HG03575 (cell line): ENCODE results near the gene APH1B.

Experiments used
- ATAC-seq: cut with Tn5 transposase; IDR thresholded peaks from one replicate; pipeline ENCODE4 v1.9.1; 2021; ENCODE audit not compliant: unreplicated experiment, insufficient number of reproducible peaks, low FRiP score; ENCODE audit errors: extremely low read depth

The APH1B gene

DNA sequence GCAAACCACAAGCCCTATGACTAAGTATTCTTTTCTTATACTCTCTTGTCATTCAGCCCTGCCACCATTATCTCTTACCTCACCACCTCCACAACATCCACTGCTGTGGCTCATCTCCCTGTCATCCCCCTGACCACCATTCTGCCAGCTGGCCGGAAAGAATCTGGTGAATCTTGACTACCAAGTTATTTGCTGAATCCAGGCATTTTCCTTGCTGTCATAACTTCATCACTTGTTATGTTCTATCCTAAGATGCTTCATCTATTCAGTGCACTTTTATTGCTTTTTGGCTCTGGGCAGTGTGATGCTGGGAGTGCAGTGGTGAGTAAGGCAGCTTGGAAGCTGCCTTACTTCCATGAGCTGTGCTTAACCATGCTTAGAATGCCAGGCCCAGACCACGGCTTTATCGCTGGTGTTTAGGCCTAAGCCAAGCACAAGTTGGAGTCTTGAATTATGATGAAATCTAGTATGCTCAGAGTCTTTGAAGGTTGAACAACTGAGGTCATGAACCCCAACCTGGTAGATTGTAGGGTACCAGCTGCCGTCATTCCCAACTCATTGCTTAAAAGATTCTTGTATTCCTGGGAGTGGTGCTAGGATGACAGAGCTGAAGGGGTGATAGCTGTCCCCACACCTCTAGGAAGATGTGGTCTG, 27.0 kb upstream of the APH1B start:
- ATAC-seq, result no peak

DNA sequence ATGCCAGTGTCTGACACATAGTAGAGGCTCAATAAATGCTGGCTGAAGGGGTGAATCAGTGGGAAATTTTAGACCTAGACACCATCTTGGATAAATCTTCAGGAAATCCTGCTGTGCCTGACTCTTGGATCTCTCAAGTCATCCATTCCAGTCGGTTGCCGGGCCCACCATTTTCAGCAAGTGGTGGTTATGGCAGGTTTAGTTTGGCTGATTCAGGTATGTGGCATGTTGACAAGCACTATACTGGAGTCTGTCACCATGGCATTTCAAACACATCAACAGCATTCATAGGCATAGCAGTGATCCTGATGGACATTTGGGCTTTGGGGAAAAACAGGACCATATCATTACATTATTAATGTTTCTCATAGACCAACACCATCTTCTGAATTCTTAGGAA, 25.7 kb upstream of the APH1B start:
- ATAC-seq, result no peak

DNA sequence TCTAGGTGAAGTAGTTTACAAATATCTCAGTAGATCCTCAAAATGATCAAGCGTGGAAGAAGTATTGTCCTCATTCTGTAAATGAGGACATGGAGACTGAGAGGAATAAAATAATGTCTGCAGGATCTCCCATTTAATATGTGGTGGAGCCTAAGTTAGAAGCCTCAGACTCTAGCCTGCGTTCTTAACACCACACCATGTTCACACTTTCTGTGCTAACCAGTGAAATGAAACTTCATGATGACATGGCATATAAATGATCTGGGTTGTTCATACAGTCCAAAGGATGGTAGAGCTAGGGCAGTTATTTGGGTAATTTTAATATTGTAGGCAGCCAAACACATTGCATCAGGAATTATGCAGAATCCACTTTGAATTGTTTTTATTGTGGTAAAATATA, 25.1 kb upstream of the APH1B start:
- ATAC-seq, result no peak

DNA sequence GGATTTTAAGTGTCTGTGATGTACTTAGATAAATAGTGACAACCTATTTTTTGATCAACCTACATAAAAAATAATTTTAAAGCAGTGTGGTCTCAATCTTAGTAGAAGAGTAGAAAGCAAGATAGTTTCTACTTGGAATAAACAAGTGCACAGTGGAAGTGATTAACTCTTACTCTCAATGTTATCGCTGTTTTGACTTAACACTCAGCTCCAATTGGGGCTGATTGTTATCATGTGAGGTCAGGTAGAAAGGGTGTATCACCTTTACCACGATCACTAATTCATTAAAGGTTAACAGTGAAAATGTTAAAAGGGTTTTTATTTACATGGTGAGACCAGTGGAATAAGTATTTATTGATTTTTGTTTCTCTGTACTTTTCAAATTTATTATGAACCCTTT, 22.4 kb upstream of the APH1B start:
- ATAC-seq, result no peak

GRCh38 chr15:63255489-63255990, 21.9 kb upstream of the APH1B start:
- ATAC-seq, result no peak

DNA sequence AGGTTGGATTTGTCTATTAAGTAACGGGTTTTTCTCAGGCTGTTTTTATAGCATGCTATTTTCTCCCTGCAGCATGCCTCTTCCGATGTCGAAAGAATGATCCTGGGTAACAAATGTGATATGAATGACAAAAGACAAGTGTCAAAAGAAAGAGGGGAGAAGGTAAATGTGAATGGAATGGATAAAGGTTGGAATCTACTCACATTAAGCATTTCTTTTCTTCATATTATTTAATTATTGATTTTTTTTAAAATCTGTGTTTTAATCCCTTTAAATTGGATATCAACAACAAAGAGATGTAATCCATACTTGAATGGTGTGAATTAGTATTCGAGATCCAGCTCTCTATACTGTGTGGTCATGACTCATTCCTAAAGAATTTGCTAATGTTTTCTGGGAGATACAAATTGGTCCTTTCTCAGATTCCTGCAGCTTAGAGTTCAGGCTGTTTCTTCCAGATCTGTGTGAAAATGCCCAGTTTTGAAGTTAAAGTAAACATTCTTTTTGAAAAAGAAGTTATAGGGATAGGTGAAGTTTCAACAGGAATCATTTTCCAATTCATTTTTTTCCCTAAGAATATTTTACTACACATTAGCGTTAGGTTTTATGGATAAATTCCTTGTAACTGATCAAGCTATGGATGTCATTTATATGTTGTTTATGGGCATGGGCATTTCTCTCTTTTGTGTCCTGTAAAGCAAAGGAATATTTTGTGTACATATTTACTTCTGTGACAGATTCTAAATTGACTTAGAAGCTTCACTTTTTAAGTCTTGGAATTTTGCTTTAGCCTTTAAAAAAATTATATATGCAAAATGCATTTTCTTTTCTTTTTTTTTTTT, 20.8 kb upstream of the APH1B start:
- ATAC-seq, result no peak

DNA sequence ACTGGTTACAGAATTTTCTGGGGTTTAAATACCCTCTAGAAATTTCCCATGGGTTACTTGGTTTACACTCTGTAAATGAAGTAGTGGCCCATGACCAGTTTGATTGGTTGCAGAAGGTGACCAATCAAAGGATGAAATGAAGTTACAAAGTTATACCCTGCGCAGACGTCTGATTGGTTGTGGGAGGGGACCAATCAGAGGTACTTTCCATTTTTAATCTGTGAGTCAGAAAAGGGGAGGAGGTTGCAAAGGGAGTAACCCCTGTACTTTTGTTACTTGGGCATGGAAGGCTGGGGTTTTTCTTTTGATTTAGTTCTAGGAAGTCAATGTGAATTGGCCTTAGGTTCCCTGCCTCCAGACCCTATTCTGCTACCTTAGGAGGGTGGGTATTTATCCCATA, 18.7 kb upstream of the APH1B start:
- no peak for ATAC-seq

- ATAC-seq, result no peak
Measured at GRCh38 chr15:63260791-63261190, 16.6 kb upstream of the APH1B start.

DNA sequence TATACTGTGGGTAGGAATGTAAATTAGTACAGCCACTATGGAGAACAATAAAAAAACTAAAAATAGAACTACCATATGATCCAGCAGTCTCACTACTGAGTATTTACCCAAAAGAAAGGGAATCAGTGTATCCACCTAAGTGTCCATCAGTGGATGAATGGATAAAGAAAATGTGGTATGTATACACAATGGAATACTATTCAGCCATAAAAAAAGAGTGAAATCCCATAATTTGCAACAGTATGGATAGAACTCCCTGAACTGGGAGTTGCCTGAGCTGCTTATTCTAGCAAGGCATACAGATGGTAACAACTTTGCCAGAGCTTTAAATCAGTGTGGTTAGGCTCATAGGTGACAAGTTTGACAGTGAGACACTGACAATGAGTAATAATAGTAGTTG, 16.1 kb upstream of the APH1B start:
- ATAC-seq, result no peak

GRCh38 chr15:63263519-63263918, 13.9 kb upstream of the APH1B start:
- ATAC-seq, result no peak

GRCh38 chr15:63264688-63265293, 12.6 kb upstream of the APH1B start:
- no peak for ATAC-seq

DNA sequence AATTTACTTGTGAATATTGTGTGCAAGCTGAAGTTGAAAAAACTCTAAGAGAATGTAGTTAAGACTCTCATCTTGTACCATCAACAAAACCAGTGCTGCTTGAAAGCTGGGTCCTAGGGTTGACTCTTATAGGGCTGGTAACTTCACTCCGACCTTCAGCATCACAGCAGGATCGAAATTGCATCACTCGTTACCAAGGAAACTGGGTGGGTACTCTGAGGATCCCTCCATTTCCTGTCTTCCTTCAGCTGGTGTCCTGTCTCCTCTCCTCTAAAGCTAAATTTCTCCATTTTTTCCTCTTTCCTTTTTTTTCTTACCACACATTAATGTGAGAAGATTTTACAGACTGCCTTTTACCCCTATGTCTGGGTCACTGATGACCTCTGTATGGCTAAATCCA, 3.0 kb upstream of the APH1B start:
- no peak for ATAC-seq

- ATAC-seq, result no peak
Measured at GRCh38 chr15:63276342-63277037, 915 bp upstream of the APH1B start.

DNA sequence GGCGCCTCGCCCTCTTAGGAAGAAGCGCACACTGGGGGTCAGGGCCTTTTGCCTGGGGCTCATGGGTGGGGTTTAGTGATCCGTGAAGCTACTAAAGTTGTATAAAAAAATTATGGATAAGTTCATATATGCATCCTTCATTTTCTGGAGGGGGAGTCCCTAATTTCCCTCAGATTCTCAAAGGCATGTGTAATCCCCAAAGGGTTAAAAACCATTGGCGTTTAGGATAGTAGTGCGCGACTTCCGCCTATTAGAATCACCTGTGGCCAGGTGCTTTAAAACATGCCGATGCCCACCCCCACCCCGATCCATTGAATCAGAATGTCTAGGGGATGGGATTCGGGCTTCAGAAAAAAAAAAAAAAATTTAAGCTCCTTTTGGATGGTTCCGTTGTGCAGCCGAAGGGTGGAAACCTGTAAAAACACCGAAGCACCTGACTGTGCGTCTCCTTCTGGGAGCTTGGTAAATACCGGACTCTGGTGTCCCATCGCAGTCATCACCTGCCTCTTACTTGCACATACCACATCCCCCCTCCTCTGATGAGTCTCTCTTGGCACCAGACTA, 570 bp downstream of the APH1B start:
- ATAC-seq, result no peak

GRCh38 chr15:63283126-63283525, 5.7 kb downstream of the APH1B start:
- ATAC-seq, result no peak

DNA sequence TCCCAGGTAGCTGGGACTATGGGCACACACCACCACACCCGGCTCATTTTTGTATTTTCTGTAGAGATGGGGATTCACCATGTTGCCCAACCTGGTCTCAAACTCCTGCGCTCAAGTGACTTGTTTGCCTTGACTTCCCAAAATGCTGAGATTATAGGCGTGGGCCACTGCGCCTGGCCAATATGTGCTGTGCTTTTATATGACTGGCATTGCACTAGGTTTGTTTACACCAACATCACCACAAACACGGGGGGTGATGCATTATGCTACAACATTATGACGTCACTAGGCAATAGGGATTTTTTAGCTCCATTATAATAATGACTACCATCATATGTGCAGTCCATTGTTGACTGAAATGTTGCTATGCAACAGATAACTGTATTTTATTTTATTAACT, 6.9 kb downstream of the APH1B start:
- ATAC-seq, result no peak

GRCh38 chr15:63287109-63287508, 9.7 kb downstream of the APH1B start:
- no peak for ATAC-seq

DNA sequence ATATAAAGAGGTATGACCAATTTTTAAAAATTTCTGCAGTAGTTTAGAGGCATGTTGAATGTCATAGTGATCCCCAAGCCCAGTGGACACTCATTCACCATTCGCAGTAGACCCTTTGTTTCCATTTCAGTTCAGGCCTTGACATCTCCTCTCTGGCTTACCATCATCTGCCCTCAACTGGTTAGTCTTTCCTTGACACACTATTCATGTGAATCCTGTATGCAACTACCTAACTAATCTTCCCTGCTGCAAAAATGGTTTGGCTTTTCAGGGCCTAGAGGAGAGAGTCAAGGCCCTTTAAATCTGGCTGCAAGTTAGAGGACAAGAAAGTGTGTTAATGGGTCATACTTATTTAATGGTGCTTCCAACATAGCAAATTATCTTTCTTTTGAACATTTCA, 10.9 kb downstream of the APH1B start:
- no peak for ATAC-seq

GRCh38 chr15:63288778-63289378, 11.5 kb downstream of the APH1B start:
- ATAC-seq, result no peak
